ENCODE measurements around the gene PTPN3.

- TF ChIP-seq POLR2AphosphoS5 (IDR thresholded peaks at IDR 0.05; ENCODE audit: borderline replicate concordance, low read depth, low read length) (no peak), EZH2 (IDR thresholded peaks at IDR 0.05) (no peak)
Measured at GRCh38 chr9:109476642-109477257, 21.4 kb downstream of the PTPN3 start.

Data from SK-N-MC (cell line).